OCI-LY1 (cell line): Measurements from ENCODE around the gene GAK.

Experiments used
- H2AFZ ChIP-seq: fragments of 200-600 bp; sonication (generic), shearing (Covaris generic); 2 replicates; pipeline ENCODE4 v1.6.0; 2014; ENCODE audit warnings: antibody characterized with exemption, mild to moderate bottlenecking, low read length
- H3F3A ChIP-seq: fragments of 200-600 bp; sonication (generic), shearing (Covaris generic); 2 replicates; pipeline ENCODE4 v1.6.0; 2014; ENCODE audit warnings: mild to moderate bottlenecking, antibody characterized with exemption, low read length, moderate library complexity; ENCODE audit not compliant: insufficient read depth
- H3K27ac ChIP-seq: fragments of 200-600 bp; sonication (generic); 2 replicates; pipeline ENCODE4 v1.5.1; 2014; ENCODE audit warnings: low read length, mixed run types, mild to moderate bottlenecking, low read depth; ENCODE audit not compliant: poor library complexity, severe bottlenecking
- H3K27me3 ChIP-seq: fragments of 200-600 bp; sonication (generic); 2 replicates; pipeline ENCODE4 v1.6.0; 2014; ENCODE audit warnings: antibody characterized with exemption, mild to moderate bottlenecking, low read length, moderate library complexity; ENCODE audit not compliant: insufficient read depth
- H3K36me3 ChIP-seq: fragments of 200-600 bp; sonication (generic); 2 replicates; pipeline ENCODE4 v1.6.1; 2014; ENCODE audit warnings: mild to moderate bottlenecking, antibody characterized with exemption, low read length, moderate library complexity, mixed read lengths; ENCODE audit not compliant: insufficient read depth
- H3K4me1 ChIP-seq: fragments of 200-600 bp; sonication (generic); 2 replicates; pipeline ENCODE4 v1.5.1; 2014; ENCODE audit warnings: mild to moderate bottlenecking, low read length, moderate library complexity; ENCODE audit not compliant: insufficient read depth, severe bottlenecking
- H3K4me2 ChIP-seq: fragments of 200-600 bp; sonication (generic), shearing (Covaris generic); 2 replicates; pipeline ENCODE4 v1.6.1; 2014; ENCODE audit warnings: low read length
- H3K4me3 ChIP-seq: fragments of 200-600 bp; sonication (generic); 2 replicates; pipeline ENCODE4 v1.5.1; 2014; ENCODE audit warnings: low read length, low read depth, mild to moderate bottlenecking, mixed read lengths; ENCODE audit not compliant: poor library complexity, severe bottlenecking
- H3K79me2 ChIP-seq: fragments of 200-600 bp; shearing (Covaris generic); 2 replicates; pipeline ENCODE4 v1.6.1; 2016; ENCODE audit warnings: mixed run types, low read length, mixed read lengths; ENCODE audit not compliant: insufficient read depth
- H3K9ac ChIP-seq: fragments of 200-600 bp; sonication (generic), shearing (Covaris generic); 2 replicates; pipeline ENCODE4 v1.6.1; 2014; ENCODE audit warnings: mild to moderate bottlenecking, low read length, mixed read lengths
- H3K9me2 ChIP-seq: fragments of 200-600 bp; sonication (generic), shearing (Covaris generic); 2 replicates; pipeline ENCODE4 v1.6.1; 2014; ENCODE audit warnings: low read depth, mild to moderate bottlenecking, low read length, mixed read lengths
- H3K9me3 ChIP-seq: fragments of 200-600 bp; shearing (Covaris generic); 2 replicates; pipeline ENCODE4 v1.6.1; 2014; ENCODE audit warnings: low read length, mixed read lengths
- H4K20me1 ChIP-seq: fragments of 200-600 bp; sonication (generic), shearing (Covaris generic); 2 replicates; pipeline ENCODE4 v1.6.0; 2016; ENCODE audit warnings: mild to moderate bottlenecking, low read length; ENCODE audit not compliant: insufficient read depth
- CTCF ChIP-seq: fragments of 200-600 bp; sonication (generic), shearing (Covaris generic); IDR thresholded peaks from 2 replicates; pipeline ENCODE4 v1.5.1; 2017; ENCODE audit warnings: mild to moderate bottlenecking, antibody characterized with exemption, low read length, moderate library complexity, mixed read lengths
- EZH2 ChIP-seq: fragments of 200-600 bp; sonication (generic), shearing (Covaris generic); IDR thresholded peaks from 2 replicates; pipeline ENCODE4 v1.8.0; 2017; ENCODE audit warnings: borderline replicate concordance, mixed run types, mild to moderate bottlenecking, antibody characterized with exemption, low read length, moderate library complexity, mixed read lengths

GAK gene

GRCh38 chr4:914531-914930 lies 17.6 kb downstream of the GAK start:
- H4K20me1 ChIP-seq = no peaks in the 10 kb centered on the region
- H3F3A ChIP-seq = no peaks in the 10 kb centered on the region
- no peaks in the 10 kb centered on the region; the same call in 1 of the 2 replicates for H3K36me3 ChIP-seq
- peak overlapping the region; percentile 47; the same call in 1 of the 2 replicates for H3K9ac ChIP-seq
- no peaks in the 10 kb centered on the region for H3K27me3 ChIP-seq
- peaks cover 7% of the 10 kb centered on the region for H3K79me2 ChIP-seq
- peaks cover 19% of the 10 kb centered on the region for H3K4me1 ChIP-seq
- no peak for TF ChIP-seq EZH2
- no peak for TF ChIP-seq CTCF
- H3K4me3 ChIP-seq = peak overlapping the region; percentile 48
- H3K4me2 ChIP-seq = peak overlapping the region; percentile 76
- H3K27ac ChIP-seq = no peak overlapping the region
- no peaks in the 10 kb centered on the region for H3K9me2 ChIP-seq
- no peaks in the 10 kb centered on the region for H3K9me3 ChIP-seq
- H2AFZ ChIP-seq = no peak overlapping the region

- Histone ChIP-seq H3K9me3 (no peaks in the 10 kb centered on the region), H3F3A (no peaks in the 10 kb centered on the region), H3K9me2 (no peaks in the 10 kb centered on the region), H3K79me2 (peaks cover 7% of the 10 kb centered on the region), H3K4me1 (peaks cover 19% of the 10 kb centered on the region), H4K20me1 (no peaks in the 10 kb centered on the region), H3K27me3 (no peaks in the 10 kb centered on the region), H3K9ac (no peak overlapping the region), H3K4me2 (no peak overlapping the region), H3K36me3 (no peaks in the 10 kb centered on the region; the same call in 1 of the 2 replicates), H3K27ac (no peak overlapping the region), H2AFZ (no peak overlapping the region), H3K4me3 (no peak overlapping the region)
- TF ChIP-seq EZH2 = no peak
- no peak for TF ChIP-seq CTCF
Measured at GRCh38 chr4:913280-913618, 18.9 kb downstream of the GAK start.

GRCh38 chr4:912548-913279 lies 19.4 kb downstream of the GAK start:
- TF ChIP-seq CTCF (no peak), EZH2 (no peak)
- H3K9ac ChIP-seq = no peak overlapping the region
- no peaks in the 10 kb centered on the region for H3F3A ChIP-seq
- H3K9me3 ChIP-seq = no peaks in the 10 kb centered on the region
- no peaks in the 10 kb centered on the region for H3K9me2 ChIP-seq
- H3K4me3 ChIP-seq = no peak overlapping the region
- peaks cover 19% of the 10 kb centered on the region for H3K4me1 ChIP-seq
- H3K4me2 ChIP-seq = no peak overlapping the region
- peaks cover 2% of the 10 kb centered on the region for H3K79me2 ChIP-seq
- H4K20me1 ChIP-seq = no peaks in the 10 kb centered on the region
- H3K36me3 ChIP-seq = no peaks in the 10 kb centered on the region; the same call in 1 of the 2 replicates
- no peak overlapping the region for H3K27ac ChIP-seq
- H3K27me3 ChIP-seq = no peaks in the 10 kb centered on the region
- no peak overlapping the region for H2AFZ ChIP-seq
